Globus pallidus (tissue), 1 donor: ENCODE data around the gene SCYL3.
"Not testable (repeated sequence)": the region's sequence is repeated elsewhere in the genome, so short reads cannot be mapped to it uniquely, and the experiment has no call there.

Experiments
- DNase-seq: peaks from one replicate; pipeline ENCODE4 v3.0.0-alpha.2; 2015; ENCODE audit warnings: low spot score

SCYL3 gene

GRCh38 chr1:169893645-169894423, at the start of gene SCYL3:
SCYL3 (minus strand) TSS chr1:169893896; CDS start chr1:169888840, 5,056 bp downstream.
- peak; percentile 99 for DNase-seq

DNA sequence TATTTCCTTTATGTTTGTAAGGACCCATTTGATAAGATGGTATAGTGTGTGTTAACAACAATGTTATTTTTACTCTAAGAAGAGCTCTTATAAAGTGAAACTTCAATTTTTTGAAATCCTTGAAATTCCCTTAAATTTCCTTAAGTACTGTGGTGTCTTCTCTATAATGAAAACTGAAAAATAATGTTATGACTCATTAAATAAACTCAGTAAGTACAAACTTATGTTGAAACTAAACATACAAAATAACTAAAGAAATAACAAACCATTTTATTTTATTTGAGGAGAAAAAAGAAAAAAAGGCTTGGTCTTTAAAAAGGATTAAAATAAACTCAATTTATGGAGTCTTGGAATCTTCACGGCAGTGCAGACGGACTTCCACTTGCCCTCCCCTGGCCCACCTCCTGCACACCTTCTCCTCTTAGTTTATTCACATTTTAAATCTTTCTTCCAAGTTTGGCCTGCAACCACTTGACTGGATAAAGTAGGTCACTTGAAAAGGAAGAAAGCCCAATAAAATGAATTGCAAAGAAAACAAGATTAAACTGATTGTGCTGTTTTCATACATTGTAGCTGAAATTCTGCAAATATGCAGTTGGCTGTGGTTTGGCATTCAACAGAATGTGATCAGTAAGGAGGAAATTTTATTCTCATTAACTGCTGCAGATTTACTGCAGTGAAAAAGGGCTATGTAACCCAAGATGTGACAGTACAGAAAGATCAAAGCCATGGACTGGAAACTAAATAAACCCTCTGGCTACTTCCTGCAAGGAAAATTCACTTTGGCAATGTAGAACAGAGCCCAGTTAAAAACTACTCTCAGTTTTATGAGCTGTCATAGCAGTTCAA, 48.5 kb upstream of the SCYL3 start:
- no peak for DNase-seq

DNA sequence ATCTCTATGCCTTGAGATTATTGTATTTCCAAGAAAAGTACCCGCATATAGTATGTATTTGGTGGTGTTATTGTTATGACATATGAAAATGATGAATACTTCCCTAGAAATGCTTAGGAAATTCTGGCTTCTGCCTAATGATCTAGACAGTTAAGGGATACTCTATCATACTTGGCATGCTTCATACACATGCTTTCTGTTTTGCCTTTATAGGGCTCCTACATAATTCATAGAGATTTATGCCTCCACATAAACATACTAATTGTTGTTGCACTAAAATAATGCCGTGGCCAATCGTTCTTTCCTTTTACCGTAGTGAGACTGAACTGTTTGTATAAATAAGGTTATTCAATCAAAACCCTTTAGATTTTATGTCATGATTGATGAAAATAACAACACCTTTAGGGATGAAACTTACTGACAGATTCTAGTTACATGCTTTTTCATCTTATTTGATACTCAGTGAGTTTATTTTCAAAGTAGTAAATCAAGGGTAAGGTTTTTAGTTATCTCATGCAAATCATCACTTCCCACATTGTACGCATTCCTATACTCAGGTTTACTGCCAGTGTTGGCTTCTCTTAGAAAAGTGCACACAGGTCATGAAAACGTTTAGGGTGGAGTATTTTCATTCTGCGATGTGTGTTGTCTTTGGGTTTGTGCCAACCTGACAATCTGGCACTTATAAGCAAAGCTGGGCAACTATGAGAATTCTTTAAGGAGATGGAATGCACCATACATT, 40.5 kb upstream of the SCYL3 start:
- DNase-seq = no peak

DNA sequence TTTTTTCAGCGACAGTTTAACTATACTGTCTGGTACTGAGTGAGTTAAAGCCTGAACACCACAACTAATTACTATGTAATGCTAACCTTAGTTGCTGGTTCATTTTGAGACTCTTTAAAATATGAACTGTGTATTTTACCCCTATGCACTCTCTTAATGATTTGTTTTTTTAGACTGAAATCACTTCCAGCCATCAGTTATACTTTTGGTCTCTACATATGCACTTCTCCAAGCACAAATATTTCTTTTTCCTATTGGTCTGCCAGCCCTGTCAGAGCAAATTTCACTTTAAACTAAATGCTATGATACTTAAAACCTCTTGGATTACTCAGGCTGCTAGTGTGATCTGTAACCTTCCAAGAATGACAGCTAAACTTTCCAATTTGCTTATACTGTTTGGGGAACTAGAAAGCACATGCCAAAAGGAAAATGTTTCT, 38.1 kb upstream of the SCYL3 start:
- no peak for DNase-seq

- DNase-seq = no peak
Observed at GRCh38 chr1:169929210-169929526, 35.5 kb upstream of the SCYL3 start.

- DNase-seq = peak; percentile 22
Observed at GRCh38 chr1:169928438-169929209, 34.9 kb upstream of the SCYL3 start.

DNA sequence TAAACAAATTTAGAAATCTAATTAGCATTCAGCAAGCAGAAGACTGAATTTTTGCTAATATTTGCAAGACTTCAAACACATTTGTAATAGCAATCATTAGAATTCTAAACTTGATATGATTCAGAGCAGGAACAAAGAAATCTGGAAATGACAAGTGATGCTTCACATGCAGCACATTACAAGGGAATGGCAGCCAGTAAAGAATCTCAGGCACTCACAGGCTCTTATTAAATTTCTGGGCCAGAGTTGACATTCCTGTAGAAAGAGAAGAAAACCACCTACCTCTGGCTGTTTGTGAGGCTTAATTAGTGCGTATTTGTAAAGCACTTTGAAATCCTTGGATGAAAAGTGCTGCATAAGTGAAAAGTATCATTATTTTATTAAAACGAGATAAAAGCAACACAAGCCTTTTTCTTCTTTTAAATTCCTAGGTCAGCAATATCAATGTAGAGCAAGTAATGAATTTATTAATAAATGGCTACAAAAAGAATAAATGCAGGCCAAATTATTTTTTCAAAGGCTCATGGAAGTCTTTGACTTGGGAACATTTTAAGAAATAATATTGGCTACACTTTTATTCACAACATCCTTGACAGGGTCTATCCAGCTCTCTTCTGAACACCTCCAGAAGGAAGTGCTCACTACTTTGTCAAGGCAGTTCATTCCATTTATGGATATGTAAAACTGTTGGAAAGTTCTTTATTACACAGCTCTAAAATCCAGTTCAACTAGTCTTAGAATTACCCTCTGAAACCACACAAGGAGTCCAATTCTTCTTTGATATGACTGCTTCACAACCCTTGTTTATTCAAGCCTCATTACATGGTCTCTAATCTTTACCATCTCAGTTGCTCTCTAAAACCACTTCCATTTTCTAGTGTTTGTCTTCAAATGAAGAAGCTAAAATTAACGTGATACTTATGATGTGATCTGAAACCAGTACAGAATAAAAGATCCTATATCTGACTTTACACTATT, 32.1 kb upstream of the SCYL3 start:
- no peak for DNase-seq

DNA sequence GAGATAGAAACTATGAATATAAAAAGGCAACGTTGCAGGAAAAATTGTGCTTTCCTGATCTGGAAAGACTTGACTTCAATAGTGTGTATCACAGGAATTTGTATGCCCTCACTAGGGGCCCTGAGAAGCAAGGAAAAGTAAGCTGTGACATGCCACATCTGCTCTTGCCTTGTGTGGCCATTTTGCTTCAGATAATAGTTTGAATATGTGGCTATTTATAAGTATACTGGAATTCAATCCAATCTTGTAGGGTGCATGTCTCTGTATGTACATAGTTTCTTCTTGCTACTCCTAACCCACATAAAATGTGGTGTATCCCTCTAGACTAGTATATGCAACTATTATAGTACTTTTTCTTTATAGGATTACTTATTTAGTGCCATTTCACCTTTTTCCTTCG, 31.1 kb upstream of the SCYL3 start:
- no peak for DNase-seq

- DNase-seq = no peak
Observed at GRCh38 chr1:169924063-169924462, 30.4 kb upstream of the SCYL3 start.

- no peak for DNase-seq
Observed at GRCh38 chr1:169921080-169921479, 27.4 kb upstream of the SCYL3 start.

DNA sequence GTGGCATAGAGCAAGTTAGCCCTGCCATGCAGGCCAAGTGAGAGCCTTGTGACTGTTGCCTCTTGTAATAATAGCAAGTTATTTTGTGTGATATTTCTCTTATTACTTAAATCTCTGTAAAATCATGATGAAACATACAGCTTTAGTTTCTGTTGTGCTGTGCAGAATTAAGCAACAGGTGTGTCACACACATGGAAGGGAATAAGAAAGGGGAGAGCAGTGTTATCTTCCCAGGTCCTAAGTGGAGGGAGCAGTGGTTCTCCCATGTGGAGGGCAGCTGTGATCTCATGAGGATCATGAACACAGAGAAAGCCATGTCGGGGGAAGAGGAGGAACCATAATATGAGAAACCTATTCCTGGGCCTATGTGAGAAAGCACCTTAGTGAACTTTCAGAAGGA, 25.2 kb upstream of the SCYL3 start:
- DNase-seq = no peak

DNA sequence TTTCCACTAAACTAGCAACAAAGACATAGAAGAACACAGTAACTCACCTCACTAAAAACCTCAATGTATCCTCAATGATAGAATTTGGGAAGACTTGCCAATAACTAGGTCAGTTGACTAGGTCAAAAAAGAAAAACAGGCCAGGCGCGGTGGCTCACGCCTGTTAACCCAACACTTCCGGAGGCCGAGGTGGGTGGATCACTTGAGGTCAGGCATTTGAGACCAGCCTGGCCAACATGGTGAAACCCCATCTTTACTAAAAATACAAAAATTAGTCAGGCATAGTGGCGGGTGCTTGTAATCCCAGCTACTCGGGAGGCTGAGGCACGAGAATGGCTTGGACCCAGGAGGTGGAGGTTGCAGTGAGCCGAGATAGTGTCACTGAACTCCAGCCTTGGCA, 24.5 kb upstream of the SCYL3 start:
- not testable (repeated sequence) for DNase-seq

DNA sequence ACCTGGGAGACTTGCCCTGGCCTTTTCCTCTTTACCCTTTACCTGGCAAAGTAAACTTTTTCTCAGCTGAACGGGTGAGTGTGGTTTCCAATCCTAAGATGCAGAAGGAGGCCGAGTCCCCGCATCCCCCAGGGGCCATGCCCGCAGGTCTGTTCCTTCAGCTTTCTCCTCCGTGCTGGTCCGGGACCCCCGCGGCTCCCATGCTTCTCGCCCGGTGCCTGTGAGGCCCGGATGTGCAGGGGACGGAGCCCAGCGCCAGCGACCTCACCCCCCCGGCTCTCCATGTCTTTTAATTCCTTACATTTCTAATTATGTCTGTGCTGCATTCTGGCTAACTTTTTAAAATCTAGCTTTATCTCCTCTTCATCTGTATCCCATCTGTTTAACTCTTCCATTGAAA, 21.5 kb upstream of the SCYL3 start:
- no peak for DNase-seq

DNA sequence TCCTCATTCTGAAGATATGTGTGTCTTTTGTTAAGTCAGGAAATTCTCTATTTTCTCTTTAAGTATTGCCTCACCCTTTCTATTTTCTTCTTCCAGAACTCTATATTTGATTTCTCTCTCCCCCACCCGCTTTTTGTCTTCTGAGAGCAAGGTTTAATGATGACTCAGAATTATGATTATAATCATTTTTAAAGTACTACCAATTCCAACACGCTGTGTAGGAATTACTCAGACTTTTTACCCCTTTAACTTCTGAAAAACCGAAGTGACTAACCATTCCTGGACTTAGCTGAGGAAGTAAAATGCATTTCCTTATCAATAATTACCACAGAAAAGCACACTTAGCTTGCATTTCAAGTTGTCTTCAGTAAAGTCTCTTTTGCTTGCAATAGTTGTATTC, 20.8 kb upstream of the SCYL3 start:
- DNase-seq = no peak

DNA sequence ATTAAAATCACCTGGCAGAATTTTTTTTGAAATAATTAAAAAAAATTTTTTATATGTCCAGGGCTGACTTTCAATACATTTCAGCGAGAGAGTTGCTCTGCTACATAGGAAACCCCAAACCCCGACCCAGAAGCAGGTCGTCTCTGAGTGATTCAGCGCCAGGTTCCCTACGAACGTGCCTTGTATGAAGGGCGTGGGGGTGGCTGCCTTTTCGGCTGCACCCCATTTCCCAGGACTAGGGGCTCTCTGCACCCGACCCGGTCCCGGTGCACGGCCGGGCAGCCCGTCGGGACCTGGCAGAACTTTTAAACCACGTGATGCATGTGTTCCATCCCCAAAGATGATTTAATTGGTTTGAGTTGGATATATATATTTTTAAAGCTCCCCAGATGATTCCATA, 15.8 kb upstream of the SCYL3 start:
- DNase-seq = no peak

DNA sequence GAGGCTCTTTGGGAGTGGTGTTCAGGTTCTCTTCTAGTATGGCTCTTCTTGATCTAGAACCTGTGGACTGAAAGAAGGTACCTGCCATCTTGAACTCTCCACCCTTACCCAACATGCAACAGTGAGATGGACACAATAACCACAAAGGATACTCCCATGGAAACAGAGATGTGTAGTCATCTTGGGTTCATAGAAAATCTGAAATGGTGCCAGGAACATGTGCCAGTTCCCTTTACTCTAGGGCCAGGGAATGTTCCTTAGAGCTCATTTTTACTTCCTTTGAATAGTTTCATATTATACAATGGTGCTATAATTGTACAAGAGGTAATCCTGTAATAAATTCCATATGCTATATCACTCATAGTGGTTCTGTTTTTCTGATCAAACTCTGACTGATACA, 13.2 kb upstream of the SCYL3 start:
- no peak for DNase-seq

DNA sequence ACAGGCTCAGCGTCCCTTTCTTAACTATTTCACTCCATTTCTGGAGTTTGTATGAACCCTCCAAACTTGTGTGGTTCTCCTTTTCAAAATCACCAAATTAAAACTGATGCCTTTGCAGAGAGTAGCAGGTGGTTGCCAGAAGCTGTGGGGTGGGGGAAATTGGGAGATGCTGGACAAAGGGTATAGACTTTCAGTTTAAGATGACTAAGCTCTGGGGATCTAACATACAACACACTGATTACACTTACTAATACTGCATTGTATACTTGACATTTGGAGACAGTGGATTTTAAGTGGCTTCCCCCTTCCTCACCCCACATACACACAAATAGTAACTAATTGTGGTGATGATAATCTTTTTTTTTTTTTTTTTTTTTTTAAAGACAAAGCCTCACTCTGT, 11.1 kb upstream of the SCYL3 start:
- DNase-seq = no peak

GRCh38 chr1:169902751-169903150, 9.1 kb upstream of the SCYL3 start:
- DNase-seq = no peak

DNA sequence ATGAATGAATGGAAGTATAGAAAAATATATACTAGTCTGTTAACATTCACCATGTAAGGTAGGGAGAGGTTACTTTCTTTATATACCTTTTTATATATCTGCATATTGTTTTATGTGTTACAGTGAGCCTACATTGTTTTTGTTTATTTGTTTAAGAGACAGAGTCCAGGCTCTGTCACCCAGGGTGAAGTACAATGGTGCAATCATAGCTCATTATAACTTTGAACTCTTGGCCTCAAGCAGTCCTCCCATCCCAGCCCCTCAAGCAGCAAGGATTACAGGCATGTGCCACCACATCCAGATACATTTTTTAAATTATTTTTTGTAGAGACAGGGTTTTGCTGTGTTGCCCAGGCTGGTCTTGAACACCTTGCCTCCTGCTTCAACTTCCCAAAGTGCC, 7.4 kb upstream of the SCYL3 start:
- no peak for DNase-seq

GRCh38 chr1:169900571-169900970, 6.9 kb upstream of the SCYL3 start:
- DNase-seq = no peak
